AG09319 (cell line): ENCODE data around the gene SSBP2.

Experiments
- DNase-seq: peaks from one replicate; pipeline ENCODE4 v3.0.0-alpha.2; 2010; ENCODE audit warnings: low read depth; ENCODE audit errors: extremely low read depth
- CTCF ChIP-seq: IDR thresholded peaks from 2 replicates; pipeline ENCODE4 v1.5.1; 2011; ENCODE audit warnings: low read depth, mild to moderate bottlenecking, inconsistent platforms, low read length, moderate library complexity

SSBP2 gene

GRCh38 chr5:81767938-81768337 is 17.0 kb upstream of the SSBP2 start:
- no peak for DNase-seq
- TF ChIP-seq CTCF, result no peak

DNA sequence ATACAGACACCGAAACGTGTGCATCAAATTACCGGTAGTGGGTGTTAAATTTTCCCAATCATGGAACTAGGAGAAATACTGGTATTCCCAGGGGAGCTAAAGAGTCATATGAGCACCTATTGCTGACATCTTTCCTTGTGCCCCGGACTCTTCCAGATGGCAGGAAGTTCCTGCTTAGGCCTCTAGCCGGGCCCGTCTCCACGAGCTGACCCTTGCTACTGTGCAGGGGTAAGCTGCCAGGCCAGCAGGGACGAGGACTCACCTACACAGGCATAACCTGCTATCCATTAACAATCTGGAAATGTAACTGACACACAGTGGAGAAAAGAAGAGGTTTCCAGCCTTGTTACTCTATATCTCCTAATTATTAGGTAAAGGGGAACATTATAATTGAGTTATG is 16.2 kb upstream of the SSBP2 start:
- no peak for DNase-seq
- TF ChIP-seq CTCF, result no peak

DNA sequence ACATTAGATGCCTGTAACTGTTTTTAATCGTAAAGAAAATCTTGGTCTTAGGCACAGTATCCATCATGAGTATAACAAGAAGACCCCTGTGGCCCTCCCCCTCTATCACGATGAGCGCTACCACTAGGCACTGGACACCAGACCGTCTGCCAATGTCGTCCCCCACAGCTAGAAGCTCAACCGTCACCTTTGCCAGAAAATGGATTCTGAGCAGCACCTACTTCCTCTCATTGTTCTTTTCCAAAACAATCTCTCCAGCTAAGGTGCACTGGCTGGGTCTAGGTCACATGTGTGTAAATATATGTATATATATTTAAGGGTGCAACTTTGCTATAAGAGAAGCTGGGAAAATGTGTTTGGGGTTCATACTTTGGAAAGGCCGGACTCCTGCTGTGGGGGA is 15.7 kb upstream of the SSBP2 start:
- no peak for TF ChIP-seq CTCF

DNA sequence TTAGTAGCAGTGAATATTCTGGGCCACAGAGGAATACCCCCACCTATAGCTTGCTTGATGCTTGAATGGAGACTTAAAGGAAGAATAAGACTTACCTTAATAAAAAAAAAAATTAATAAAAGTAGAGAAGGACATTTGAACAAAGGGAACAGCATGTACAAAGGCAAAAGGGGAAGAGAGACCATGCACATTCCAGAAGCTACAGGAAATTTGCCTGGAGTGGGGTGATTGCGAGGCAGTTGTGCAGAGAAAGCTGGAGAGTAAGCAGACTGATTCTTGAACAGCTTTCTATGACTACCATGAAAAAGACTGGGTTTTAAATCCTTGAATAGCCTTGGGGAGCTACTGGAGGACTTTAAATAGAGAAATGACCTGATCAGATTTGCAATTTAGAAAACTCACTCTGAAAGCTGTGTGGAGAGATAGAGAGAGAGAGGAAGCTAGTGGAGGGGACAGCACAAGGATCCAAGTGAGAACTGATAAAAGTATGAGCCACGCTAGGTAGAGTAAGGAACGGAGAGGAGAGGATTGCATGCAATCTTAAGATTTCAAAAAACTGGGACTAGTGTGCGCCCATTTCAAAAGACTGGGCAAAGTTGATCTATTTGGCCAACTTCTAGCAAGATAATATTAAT is 12.5 kb upstream of the SSBP2 start:
- DNase-seq, result no peak
- no peak for TF ChIP-seq CTCF

More for the DNA sequence above, 15.7 kb upstream of the SSBP2 start:
- no peak for DNase-seq

GRCh38 chr5:81762853-81763252 is 12.0 kb upstream of the SSBP2 start:
- TF ChIP-seq CTCF, result no peak
- DNase-seq, result no peak

DNA sequence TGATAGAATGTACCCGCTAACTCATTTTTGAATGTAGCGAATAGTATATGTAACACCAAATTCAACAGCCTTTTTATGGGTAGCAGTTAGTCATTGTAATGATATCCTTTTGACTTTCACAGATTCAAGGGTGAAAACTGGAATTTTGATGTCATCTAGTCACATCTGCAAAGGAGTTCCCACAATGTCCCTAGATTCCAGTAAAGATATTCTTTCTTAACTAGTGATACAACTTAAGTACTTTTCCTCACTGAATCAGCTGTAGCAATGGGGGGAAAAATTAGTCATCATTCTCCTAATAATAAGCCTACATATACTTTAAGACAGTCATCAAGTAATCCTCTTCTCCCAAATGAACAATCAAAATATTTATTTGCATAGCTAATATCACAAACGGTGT is 11.5 kb upstream of the SSBP2 start:
- TF ChIP-seq CTCF, result no peak
- DNase-seq, result no peak

DNA sequence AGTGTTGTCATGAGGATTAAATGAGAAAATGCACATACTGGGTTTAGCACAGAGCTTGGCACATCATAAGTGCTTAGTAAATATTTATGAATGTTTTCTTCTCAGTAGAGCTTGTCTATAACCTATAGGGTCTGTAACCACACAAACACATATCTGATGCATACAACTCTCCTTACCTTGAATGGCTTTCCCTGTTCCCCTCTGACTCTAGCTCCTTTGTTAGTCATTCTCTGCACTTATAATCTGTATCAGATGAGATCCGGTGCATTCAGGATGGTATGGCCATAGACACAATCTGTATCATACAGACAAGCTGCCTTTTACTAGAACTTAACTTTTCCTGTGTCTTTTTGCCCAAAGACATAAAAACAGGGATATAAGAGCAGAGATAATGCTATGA is 11.1 kb upstream of the SSBP2 start:
- no peak for TF ChIP-seq CTCF
- no peak for DNase-seq
